Right hindlimb (tissue), 1 donor: Measurements from ENCODE around the gene RAB31.
"Not testable (repeated sequence)": the region's sequence is repeated elsewhere in the genome, so short reads cannot be mapped to it uniquely, and the experiment has no call there.

Source experiments
- DNase-seq: peaks from one replicate; pipeline ENCODE4 v3.0.0-alpha.2; 2018

The RAB31 gene

DNA sequence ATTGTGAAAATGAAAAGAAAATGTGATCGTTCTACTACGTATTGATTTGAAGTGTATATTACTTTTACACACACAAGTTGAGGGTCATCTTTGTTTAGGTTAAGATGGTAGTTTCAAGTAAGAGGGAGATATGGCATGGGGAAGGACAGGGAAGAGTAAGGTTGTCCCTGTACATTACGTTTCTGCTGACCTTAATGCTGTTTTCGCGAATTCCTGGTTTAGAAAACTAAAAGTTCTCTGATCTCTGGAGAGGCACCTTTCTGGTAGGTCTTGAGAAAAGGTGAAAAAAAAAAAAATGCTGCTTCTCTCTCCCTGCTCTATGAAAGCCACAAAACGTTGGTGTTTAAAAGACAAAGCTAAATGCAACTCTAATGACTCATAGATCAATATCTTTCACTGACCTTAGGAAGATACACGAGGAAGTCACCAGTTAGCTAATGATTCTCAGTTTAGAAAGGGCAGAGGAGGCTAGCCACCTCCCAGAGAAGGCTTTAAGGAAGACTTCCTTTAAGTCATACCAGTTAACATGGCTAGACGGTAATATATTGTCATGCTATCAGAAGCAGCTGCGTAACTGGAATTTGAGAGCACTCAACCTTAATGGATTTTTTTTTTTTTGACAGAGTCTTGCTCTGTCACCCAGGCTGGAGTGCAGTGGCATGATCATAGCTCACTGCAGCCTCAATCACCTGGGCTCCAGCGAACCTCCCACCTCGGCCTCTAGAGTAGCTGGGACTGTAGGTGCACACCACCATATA lies 190.9 kb downstream of the RAB31 start:
- no peak for DNase-seq

DNA sequence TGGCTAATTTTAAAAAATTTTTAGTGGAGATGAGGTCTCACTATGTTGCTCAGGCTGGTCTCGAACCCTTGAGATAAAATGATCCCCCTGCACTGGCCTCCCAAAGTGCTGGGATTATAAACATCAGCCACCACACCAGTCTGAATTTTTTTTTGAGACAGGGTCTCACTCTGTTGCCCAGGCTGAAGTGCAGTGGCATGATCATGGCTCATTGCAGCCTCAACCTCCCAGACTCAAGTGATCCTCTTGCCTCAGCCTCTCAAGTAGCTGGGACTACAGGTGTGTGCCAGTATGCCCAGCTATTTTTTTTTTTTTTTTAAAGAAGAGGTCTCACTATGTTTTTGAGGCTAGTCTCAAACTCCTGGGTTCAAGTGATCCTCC lies 191.4 kb downstream of the RAB31 start:
- DNase-seq, result not testable (repeated sequence)

DNA sequence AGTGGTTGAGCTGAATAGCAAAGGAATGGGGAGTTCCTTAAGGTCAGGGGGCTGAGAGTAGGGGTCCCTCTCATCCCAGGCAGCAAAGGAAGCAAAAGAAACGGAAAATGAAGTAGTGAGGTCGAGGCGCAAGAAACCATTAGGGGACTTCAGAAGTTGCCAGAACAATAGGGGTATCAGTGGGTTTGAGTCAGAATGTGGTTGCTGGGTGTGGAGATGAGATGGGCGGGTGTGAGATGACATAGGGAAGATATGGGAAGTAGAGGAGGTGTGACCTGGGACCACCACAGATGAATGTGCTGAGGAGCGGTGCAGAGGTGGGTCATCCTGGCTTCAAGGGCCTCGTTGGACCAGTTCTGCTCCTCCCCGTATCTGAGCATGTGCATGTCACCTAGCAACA lies 192.6 kb downstream of the RAB31 start:
- DNase-seq, result no peak

DNA sequence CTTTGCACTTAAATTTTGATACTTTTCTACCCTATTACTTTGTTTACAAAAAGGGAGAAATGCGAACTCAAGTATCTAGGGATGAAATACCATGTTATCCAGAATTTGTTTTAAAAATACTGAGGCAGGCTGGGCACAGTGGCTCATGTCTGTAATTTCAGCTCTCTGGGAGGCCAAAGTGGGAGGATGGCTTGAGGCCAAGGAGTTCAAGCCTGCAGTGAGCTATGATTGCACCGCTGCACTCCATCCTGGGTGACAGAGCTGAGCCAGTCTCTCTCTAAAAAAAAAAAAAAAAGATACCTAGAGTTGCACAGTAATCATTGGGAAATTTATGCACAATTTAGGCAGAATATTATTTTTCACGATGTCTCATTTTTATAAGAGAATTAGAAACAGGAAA lies 193.3 kb downstream of the RAB31 start:
- no peak for DNase-seq

DNA sequence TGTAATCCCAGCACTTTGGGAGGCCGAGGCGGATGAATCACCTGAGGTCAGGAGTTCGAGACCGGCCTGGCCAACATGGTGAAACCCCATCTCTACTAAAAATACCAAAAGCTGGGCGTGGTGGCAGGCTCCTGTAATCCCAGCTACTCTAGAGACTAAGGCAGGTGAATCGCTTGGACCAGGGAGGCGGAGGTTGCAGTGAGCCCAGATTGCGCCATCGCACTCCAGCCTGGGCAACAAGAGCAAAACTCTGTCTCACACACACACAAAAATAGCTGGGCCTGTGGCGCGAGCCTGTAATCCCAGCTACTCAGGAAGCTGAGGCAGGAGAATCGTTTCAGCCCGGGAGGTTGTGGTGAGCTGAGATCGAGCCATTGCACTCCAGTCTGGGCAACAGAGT lies 194.2 kb downstream of the RAB31 start:
- DNase-seq, result not testable (repeated sequence)

DNA sequence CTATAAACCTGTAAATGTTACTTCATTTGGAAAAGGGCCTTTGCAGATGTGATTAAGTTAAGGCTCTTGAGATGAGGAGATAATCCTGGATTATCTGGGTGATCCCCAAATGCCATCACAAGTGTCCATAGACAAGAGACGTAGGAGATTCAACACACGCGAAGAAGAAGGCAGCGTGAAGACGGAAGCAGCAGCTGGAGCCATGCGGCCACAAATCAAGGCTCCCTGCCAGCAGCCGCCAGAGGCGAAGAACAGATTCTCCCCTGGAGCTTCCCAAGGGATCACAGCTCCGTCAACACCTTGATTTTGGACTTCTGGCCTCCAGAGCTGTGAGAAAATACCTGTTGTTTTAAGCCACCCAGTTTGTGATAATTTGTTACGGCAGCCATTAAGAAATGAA lies 194.7 kb downstream of the RAB31 start:
- no peak for DNase-seq

DNA sequence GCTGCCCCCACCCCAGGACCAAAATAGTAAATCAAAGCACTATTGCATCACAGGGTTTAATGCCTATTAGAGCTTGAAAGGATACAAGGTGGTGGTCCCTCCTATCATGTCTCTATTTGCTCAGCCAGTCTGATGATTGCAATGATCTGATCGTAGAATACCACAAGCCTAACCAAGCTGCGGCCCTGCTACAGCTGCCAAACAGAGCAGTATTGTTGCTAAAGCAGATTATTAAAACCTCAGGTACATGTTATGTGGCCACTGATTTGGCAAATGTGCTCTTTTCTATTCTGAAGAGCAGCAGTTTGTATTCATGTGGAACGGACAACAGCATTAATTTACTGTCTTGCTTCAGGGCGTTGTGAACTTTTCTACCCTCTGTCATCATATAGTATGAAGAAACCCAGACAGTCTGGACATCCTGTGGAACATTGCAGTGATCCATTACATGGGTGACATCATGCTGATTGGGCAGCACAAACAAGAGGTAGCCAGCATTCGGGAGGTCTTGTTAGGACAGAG lies 197.4 kb downstream of the RAB31 start:
- DNase-seq, result no peak

DNA sequence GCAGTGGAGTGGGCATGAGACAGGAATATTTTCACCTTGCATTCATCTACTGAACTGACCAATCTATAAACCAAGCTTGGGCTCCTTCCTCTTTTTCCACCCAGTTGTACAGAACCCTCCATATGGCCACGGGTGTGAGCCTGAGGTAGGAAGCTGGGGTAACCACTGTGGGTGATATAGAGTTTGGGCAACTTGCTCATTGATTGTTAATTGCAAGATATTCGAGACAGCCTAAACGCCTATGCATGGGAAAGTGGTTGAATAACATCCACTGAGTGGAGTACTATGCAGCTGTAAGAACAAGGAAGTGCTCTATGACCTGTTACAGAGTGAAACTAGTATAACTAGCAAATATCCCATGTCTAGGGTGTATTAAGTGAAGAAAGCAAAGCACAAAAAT lies 198.4 kb downstream of the RAB31 start:
- DNase-seq, result no peak

DNA sequence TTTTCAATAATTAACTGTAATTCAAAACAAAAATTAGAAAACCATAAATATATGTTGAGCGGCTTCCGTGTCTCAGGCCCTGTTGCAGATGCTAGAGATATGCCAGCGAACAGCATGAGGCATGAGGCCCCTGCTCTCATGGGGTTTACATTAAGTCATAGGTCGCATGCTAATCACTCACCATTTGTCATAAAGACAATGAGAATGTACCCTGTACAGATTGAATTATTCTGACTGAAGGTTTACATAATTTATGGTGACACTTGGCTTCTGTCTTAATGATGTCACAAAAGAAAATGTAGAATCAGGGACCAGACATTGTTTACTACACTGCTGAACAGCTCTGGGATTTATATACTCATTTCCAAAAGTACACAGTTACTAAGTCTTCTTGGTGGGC lies 199.8 kb downstream of the RAB31 start:
- DNase-seq, result no peak

DNA sequence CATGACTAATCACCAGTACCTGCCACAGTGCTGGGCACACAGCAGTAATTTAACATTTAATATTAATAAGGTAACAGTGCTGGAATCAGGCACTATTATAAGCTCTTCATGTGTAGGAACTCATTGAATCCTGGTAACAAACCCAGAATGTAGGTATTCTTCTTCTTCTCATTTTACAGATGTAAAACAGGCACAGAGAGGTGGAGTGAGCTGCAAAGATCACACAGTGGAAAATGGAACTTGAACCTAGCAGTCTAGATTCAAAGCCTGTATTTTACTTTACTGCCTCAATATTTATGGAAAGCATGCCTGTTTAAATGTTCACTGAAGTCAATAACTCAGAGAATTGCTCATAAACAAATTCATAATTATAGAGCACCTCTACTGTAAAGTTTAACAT lies 202.0 kb downstream of the RAB31 start:
- no peak for DNase-seq

DNA sequence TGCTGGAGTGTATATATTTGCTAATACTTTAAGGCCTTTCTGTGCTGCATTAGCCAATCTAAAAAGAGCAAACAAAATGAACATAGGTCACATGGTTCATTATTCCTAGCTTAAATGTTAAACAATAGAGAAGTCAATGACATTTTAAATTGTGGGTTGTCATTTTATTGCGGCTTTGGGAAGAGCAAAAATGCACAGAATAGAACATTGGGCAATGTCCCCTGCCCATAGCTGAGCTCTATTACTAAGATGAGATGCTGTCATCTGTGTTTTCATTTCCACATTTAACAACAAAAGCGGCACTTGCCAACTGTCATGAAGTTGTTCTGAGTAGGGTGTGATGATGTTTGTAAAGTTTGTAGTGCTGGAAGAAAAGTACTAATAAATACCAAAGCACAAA lies 202.6 kb downstream of the RAB31 start:
- no peak for DNase-seq

DNA sequence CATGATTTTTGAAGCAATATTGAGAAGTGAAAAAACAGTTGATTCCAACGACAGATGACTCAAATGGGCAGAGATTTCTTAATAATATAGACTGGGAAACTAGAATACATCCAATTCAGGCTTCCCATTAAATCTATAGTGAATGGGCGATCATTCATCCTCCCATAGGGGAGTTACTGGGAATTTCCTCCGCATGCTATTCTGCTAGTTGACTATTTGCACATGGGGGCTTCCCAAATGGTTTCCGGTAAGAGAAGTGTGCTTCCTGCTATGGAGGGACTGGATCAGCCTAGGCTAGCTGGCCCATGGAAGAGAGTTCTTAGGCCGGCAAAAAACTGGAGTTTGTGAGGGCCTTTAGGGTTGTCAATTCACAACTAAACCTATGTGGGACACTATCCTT lies 203.1 kb downstream of the RAB31 start:
- no peak for DNase-seq
